GM12874 (cell line): ENCODE measurements around the gene OR51S1.

Experiments
- TF ChIP-seq, protein P1 (sequence below): IDR thresholded peaks from 2 replicates; pipeline ENCODE4 v1.5.1; 2011; ENCODE audit warnings: low read depth, mild to moderate bottlenecking, control low read depth, low read length, moderate library complexity; ENCODE audit not compliant: insufficient read depth

OR51S1 gene

GRCh38 chr11:4881860-4882500, 33.0 kb upstream of the OR51S1 start, which contains the start of gene OR51T1:
TSS of gene OR51T1 (plus strand) at chr11:4881900. CDS start at chr11:4881900, 0 bp downstream.
- TF ChIP-seq, protein P1, sequence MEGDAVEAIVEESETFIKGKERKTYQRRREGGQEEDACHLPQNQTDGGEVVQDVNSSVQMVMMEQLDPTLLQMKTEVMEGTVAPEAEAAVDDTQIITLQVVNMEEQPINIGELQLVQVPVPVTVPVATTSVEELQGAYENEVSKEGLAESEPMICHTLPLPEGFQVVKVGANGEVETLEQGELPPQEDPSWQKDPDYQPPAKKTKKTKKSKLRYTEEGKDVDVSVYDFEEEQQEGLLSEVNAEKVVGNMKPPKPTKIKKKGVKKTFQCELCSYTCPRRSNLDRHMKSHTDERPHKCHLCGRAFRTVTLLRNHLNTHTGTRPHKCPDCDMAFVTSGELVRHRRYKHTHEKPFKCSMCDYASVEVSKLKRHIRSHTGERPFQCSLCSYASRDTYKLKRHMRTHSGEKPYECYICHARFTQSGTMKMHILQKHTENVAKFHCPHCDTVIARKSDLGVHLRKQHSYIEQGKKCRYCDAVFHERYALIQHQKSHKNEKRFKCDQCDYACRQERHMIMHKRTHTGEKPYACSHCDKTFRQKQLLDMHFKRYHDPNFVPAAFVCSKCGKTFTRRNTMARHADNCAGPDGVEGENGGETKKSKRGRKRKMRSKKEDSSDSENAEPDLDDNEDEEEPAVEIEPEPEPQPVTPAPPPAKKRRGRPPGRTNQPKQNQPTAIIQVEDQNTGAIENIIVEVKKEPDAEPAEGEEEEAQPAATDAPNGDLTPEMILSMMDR: no peak

DNA sequence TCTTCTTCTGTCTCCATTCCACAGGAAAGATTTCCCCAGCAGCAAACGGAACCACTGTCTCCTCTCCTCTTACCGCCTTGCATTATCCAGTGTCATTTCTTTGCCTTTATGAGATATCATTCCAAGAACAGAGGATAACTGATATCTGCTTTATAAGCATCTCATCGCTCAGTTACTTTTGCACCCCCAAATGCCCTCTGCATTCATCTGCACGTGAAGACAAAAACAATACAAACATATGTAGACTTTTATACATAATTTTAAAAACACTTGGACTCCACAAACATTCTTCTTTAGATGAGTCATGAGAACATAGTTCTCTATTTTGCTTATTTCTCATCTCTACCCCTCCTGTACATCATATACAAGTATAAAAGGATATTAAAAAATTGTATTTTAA, 32.2 kb upstream of the OR51S1 start:
- TF ChIP-seq, protein P1: no peak

GRCh38 chr11:4865855-4866254, 16.8 kb upstream of the OR51S1 start:
- TF ChIP-seq, protein P1: no peak

- TF ChIP-seq, protein P1: no peak
Observed at GRCh38 chr11:4863876-4864275, 14.9 kb upstream of the OR51S1 start.

GRCh38 chr11:4862447-4863236, 13.6 kb upstream of the OR51S1 start:
- TF ChIP-seq, protein P1: no peak

- TF ChIP-seq, protein P1: no peak
Observed at GRCh38 chr11:4851033-4851432, 2.0 kb upstream of the OR51S1 start.

- TF ChIP-seq, protein P1: no peak
Observed at GRCh38 chr11:4839851-4840549, 9.0 kb downstream of the OR51S1 start.
